ENCODE results near the gene CCDC12.

- TF ChIP-seq CTCF (IDR thresholded peaks at IDR 0.05; ENCODE audit: low read depth, low read length) = no peak
- no peak for TF ChIP-seq MYC (IDR thresholded peaks at IDR 0.05; ENCODE audit: low read depth, low read length)
- TF ChIP-seq POLR2A (IDR thresholded peaks at IDR 0.05; ENCODE audit: extremely low read depth, insufficient read length) = no peak
Observed at GRCh38 chr3:46903341-46904302, 72.9 kb downstream of the CCDC12 start.
